DOHH2 (cell line): ENCODE results near the gene SMTNL1.

Experiments
- H3F3A ChIP-seq: fragments of 200-600 bp; sonication (generic), shearing (Covaris generic); 2 replicates; pipeline ENCODE4 v1.6.0; 2016; ENCODE audit warnings: antibody characterized with exemption, mild to moderate bottlenecking; ENCODE audit not compliant: control insufficient read depth, insufficient read depth
- H3K27ac ChIP-seq: fragments of 200-600 bp; sonication (generic); 2 replicates; pipeline ENCODE4 v1.5.1; 2014; ENCODE audit warnings: low read depth, mild to moderate bottlenecking, low read length, moderate library complexity
- H3K27me3 ChIP-seq: fragments of 200-600 bp; sonication (generic); 2 replicates; pipeline ENCODE4 v1.6.1; 2014; ENCODE audit warnings: mild to moderate bottlenecking, low read length, mixed read lengths; ENCODE audit not compliant: control insufficient read depth
- H3K36me3 ChIP-seq: fragments of 200-600 bp; sonication (generic); 2 replicates; pipeline ENCODE4 v1.6.1; 2014; ENCODE audit warnings: mild to moderate bottlenecking, low read length, moderate library complexity, mixed read lengths; ENCODE audit not compliant: control insufficient read depth
- H3K4me1 ChIP-seq: fragments of 200-600 bp; sonication (generic); 2 replicates; pipeline ENCODE4 v1.6.1; 2014; ENCODE audit warnings: mild to moderate bottlenecking, low read length, mixed read lengths; ENCODE audit not compliant: control insufficient read depth
- H3K4me2 ChIP-seq: fragments of 200-600 bp; sonication (generic); 2 replicates; pipeline ENCODE4 v1.6.0; 2014; ENCODE audit warnings: mild to moderate bottlenecking, low read length, moderate library complexity
- H3K4me3 ChIP-seq: fragments of 200-600 bp; sonication (generic); 2 replicates; pipeline ENCODE4 v1.5.1; 2014; ENCODE audit warnings: mild to moderate bottlenecking, low read length, mixed read lengths
- H3K79me2 ChIP-seq: fragments of 200-600 bp; sonication (generic); 2 replicates; pipeline ENCODE4 v1.6.1; 2014; ENCODE audit warnings: mild to moderate bottlenecking, low read length, mixed read lengths; ENCODE audit not compliant: control insufficient read depth
- H3K9me2 ChIP-seq: fragments of 200-600 bp; sonication (generic); replicated peaks from 2 replicates; pipeline ENCODE4 v1.6.1; 2014; ENCODE audit warnings: mild to moderate bottlenecking, low read length, mixed read lengths; ENCODE audit not compliant: control insufficient read depth
- H3K9me3 ChIP-seq: fragments of 200-600 bp; sonication (generic); 2 replicates; pipeline ENCODE4 v1.6.1; 2014; ENCODE audit warnings: antibody characterized with exemption, low read length, mixed read lengths; ENCODE audit not compliant: control insufficient read depth, insufficient read depth
- H4K20me1 ChIP-seq: fragments of 200-600 bp; sonication (generic); 2 replicates; pipeline ENCODE4 v1.6.0; 2014; ENCODE audit warnings: low read depth, mild to moderate bottlenecking, antibody characterized with exemption, low read length, moderate library complexity; ENCODE audit not compliant: control insufficient read depth, insufficient read depth
- CTCF ChIP-seq: fragments of 200-600 bp; sonication (generic); IDR thresholded peaks from one replicate; pipeline ENCODE4 v1.5.1; 2014; ENCODE audit warnings: antibody characterized with exemption, mild to moderate bottlenecking, low read depth, low read length; ENCODE audit not compliant: poor library complexity, severe bottlenecking
- EZH2phosphoT487 ChIP-seq: fragments of 200-600 bp; sonication (generic); IDR thresholded peaks from 2 replicates; pipeline ENCODE4 v1.6.1; 2017; ENCODE audit warnings: borderline replicate concordance, mild to moderate bottlenecking, antibody characterized with exemption, low read length, moderate library complexity, mixed read lengths

Gene SMTNL1

GRCh38 chr11:57536947-57537619 lies at the start of gene SMTNL1:
Gene SMTNL1, plus strand, starts transcription at chr11:57537595. Its CDS starts 5,048 bp downstream, at chr11:57542643.
- Histone ChIP-seq H4K20me1 (no peaks in the 10 kb centered on the region), H3K9me3 (no peaks in the 10 kb centered on the region), H3K4me3 (no peak within 1 kb of the TSS), H3K4me1 (no peaks in the 10 kb centered on the region), H3K36me3 (no peaks in the 10 kb centered on the region), H3K27me3 (peaks cover 5% of the 10 kb centered on the region), H3K79me2 (no peaks in the 10 kb centered on the region), H3K4me2 (no peak within 1 kb of the TSS), H3K9me2 (no peaks in the 10 kb centered on the region), H3F3A (no peaks in the 10 kb centered on the region), H3K27ac (no peak within 1 kb of the TSS)
- TF ChIP-seq EZH2phosphoT487 (no peak), CTCF (no peak)

- H3F3A ChIP-seq: 0 out of 2 replicates have a peak, but pooled peaks cover 2% of the 10 kb centered on the region
- H4K20me1 ChIP-seq: no peaks in the 10 kb centered on the region
- TF ChIP-seq CTCF (no peak), EZH2phosphoT487 (no peak)
- no peak overlapping the region for H3K4me3 ChIP-seq
- no peak overlapping the region for H3K27ac ChIP-seq
- H3K36me3 ChIP-seq: peaks cover 49% of the 10 kb centered on the region
- no peak overlapping the region for H3K4me2 ChIP-seq
- H3K27me3 ChIP-seq: no peaks in the 10 kb centered on the region
- H3K9me2 ChIP-seq: no peaks in the 10 kb centered on the region
- H3K79me2 ChIP-seq: no peaks in the 10 kb centered on the region
- H3K9me3 ChIP-seq: no peaks in the 10 kb centered on the region
- peaks cover 29% of the 10 kb centered on the region for H3K4me1 ChIP-seq
Measured at GRCh38 chr11:57487920-57488659, 49.3 kb upstream of the SMTNL1 start.

- Histone ChIP-seq H3K27ac (no peak overlapping the region), H3K9me2 (no peaks in the 10 kb centered on the region), H3K9me3 (no peaks in the 10 kb centered on the region), H3K4me1 (peaks cover 17% of the 10 kb centered on the region), H3K27me3 (no peaks in the 10 kb centered on the region), H3K79me2 (no peaks in the 10 kb centered on the region), H3K4me3 (no peak overlapping the region), H3K36me3 (peaks cover 45% of the 10 kb centered on the region), H3F3A (0 out of 2 replicates have a peak, but pooled peaks cover 1% of the 10 kb centered on the region), H3K4me2 (no peak overlapping the region), H4K20me1 (no peaks in the 10 kb centered on the region)
- no peak for TF ChIP-seq EZH2phosphoT487
- TF ChIP-seq CTCF: no peak
Measured at GRCh38 chr11:57490456-57491248, 46.7 kb upstream of the SMTNL1 start.
